HG02798 (cell line): ENCODE data around the gene TBX6.
A peak's percentile ranks its signal among the peaks of the same experiment; 100 is the strongest.

Source experiments
- ATAC-seq: cut with Tn5 transposase; IDR thresholded peaks from one replicate; pipeline ENCODE4 v1.9.1; 2021; ENCODE audit warnings: mild to moderate bottlenecking; ENCODE audit not compliant: unreplicated experiment, poor library complexity

TBX6 gene

GRCh38 chr16:30088237-30088831 lies 3.4 kb downstream of the TBX6 start:
- ATAC-seq = no peak

GRCh38 chr16:30087181-30087898 lies 4.4 kb downstream of the TBX6 start:
- no peak for ATAC-seq

GRCh38 chr16:30086291-30087140 lies 5.2 kb downstream of the TBX6 start:
- no peak for ATAC-seq

GRCh38 chr16:30085820-30086219 lies 5.9 kb downstream of the TBX6 start:
- ATAC-seq = no peak

- no peak for ATAC-seq
Measured at GRCh38 chr16:30085247-30085646, 6.5 kb downstream of the TBX6 start.

- ATAC-seq = no peak
Measured at GRCh38 chr16:30084816-30085159, 6.9 kb downstream of the TBX6 start.

GRCh38 chr16:30084096-30084815 lies 7.5 kb downstream of the TBX6 start:
- ATAC-seq = no peak

- no peak for ATAC-seq
Measured at GRCh38 chr16:30083216-30084055, 8.3 kb downstream of the TBX6 start.

- ATAC-seq = no peak
Measured at GRCh38 chr16:30082545-30083090, 9.1 kb downstream of the TBX6 start.

- no peak for ATAC-seq
Measured at GRCh38 chr16:30079480-30079879, 12.2 kb downstream of the TBX6 start.

GRCh38 chr16:30078744-30079143 lies 13.0 kb downstream of the TBX6 start:
- ATAC-seq = no peak

- no peak for ATAC-seq
Measured at GRCh38 chr16:30077656-30078055, 14.1 kb downstream of the TBX6 start.

GRCh38 chr16:30076276-30076791 lies 15.4 kb downstream of the TBX6 start:
- ATAC-seq = peak; percentile 14

GRCh38 chr16:30075503-30076275 lies 16.0 kb downstream of the TBX6 start, which contains the start of gene PPP4C:
PPP4C (plus strand) TSS chr16:30075994; CDS start chr16:30076378, 384 bp downstream.
- peak; percentile 85 for ATAC-seq

- no peak for ATAC-seq
Measured at GRCh38 chr16:30070490-30070889, 21.2 kb downstream of the TBX6 start.

- no peak for ATAC-seq
Measured at GRCh38 chr16:30069611-30070462, 21.9 kb downstream of the TBX6 start.

- no peak for ATAC-seq
Measured at GRCh38 chr16:30068750-30069610, 22.7 kb downstream of the TBX6 start.
